Kidney (tissue), 14 donors: ENCODE results near the gene DLG2. TPM values are rescaled to one million over a fixed set of nuclear protein-coding genes. Genes with fewer than 3 reads are reported as not detected.
A peak's percentile ranks its signal among the peaks of the same experiment; 100 is the strongest.

Source experiments
- DNase-seq, 5 donors: peaks; one replicate each; pipeline ENCODE4 v3.0.0-alpha.2; 2013 to 2020
- FAIRE-seq: peaks from 2 replicates; lab custom pipeline; 2012; peaks lifted over from hg19 to GRCh38; lab: Jason Lieb, UNC
- H3K27ac ChIP-seq, 2 donors: one replicate each; pipeline ENCODE4 v1.7.0; 2013; ENCODE audit warnings: low read depth in 2 of 2, low read length in 2 of 2, inconsistent platforms in 1 of 2
- H3K27me3 ChIP-seq: one replicate; pipeline ENCODE4 v1.7.1; 2013; ENCODE audit warnings: low read length, inconsistent platforms; ENCODE audit not compliant: control insufficient read depth, insufficient read depth
- H3K36me3 ChIP-seq, 3 donors: one replicate each; pipeline versions ENCODE4 v1.7.0 to v1.7.1; 2013; ENCODE audit warnings: low read length in 3 of 3, control low read depth in 1 of 3, inconsistent platforms in 1 of 3; ENCODE audit not compliant: insufficient read depth in 3 of 3, control insufficient read depth in 2 of 3
- H3K4me1 ChIP-seq, 3 donors: one replicate each; pipeline versions ENCODE4 v1.7.0 to v1.7.1; 2013; ENCODE audit warnings: low read length in 3 of 3, inconsistent platforms in 1 of 3, low read depth in 1 of 3; ENCODE audit not compliant: control insufficient read depth in 2 of 3, insufficient read depth in 2 of 3
- H3K4me3 ChIP-seq, 3 donors: one replicate each; pipeline versions ENCODE4 v1.7.0 to v1.8.1; 2013; ENCODE audit warnings: low read length in 3 of 3, control low read depth in 1 of 3, inconsistent platforms in 1 of 3
- H3K9ac ChIP-seq, 3 donors: one replicate each; pipeline versions ENCODE4 v1.7.0 to v1.7.1; 2013; ENCODE audit warnings: low read length in 3 of 3, control low read depth in 1 of 3, inconsistent platforms in 1 of 3
- H3K9me3 ChIP-seq, 3 donors: one replicate each; pipeline versions ENCODE4 v1.7.0 to v1.7.1; 2013; ENCODE audit warnings: low read length in 3 of 3, control low read depth in 1 of 3, inconsistent platforms in 1 of 3; ENCODE audit not compliant: control insufficient read depth in 2 of 3, insufficient read depth in 1 of 3
- intact Hi-C: fragments of 100-400 bp; cut with DNase I; formaldehyde crosslinking; loops from one replicate; pipeline ENCODE4 v1.11.1; 2022
- polyA plus RNA-seq: library from polyadenylated mRNA; stranded (reverse); fragments of 350-450 nt; fragmentation: Illumina TruSeq; extraction: RNeasy Lipid Tissue Mini Kit (QIAGEN cat#74804); gene quantifications from one replicate; pipeline ENCODE4 v1.2.3, GENCODE V29; 2014; ENCODE audit warnings: low read depth, low replicate concordance; ENCODE audit not compliant: insufficient read depth
- total RNA-seq: library from RNA; stranded (reverse); fragmentation: NEBNext Ultra II Directional; extraction: Animal tissue kit (Norgen Biotek cat#: 25700); gene quantifications from one replicate; pipeline ENCODE4 v1.2.1, GENCODE V29; 2021
- TF ChIP-seq, protein P1 (sequence below): IDR thresholded peaks from 3 replicates; pipeline ENCODE4 v1.5.1; 2012; ENCODE audit warnings: mild to moderate bottlenecking, moderate library complexity, borderline replicate concordance; ENCODE audit not compliant: insufficient read depth; ENCODE audit errors: extremely low read depth
- donor health status: control.
- donor health status: control.
- donor health status: control.
- donor health status: control.
- donor health status: control.
- donor health status: DM: yes; HTN: yes; CAD: no.
- donor health status: Normal renal cell carcinoma (clear cell type).

Gene DLG2
- total and polyA plus RNA-seq, 2 donors from 2014 or later = 2.9 to 7.2 TPM

DNA sequence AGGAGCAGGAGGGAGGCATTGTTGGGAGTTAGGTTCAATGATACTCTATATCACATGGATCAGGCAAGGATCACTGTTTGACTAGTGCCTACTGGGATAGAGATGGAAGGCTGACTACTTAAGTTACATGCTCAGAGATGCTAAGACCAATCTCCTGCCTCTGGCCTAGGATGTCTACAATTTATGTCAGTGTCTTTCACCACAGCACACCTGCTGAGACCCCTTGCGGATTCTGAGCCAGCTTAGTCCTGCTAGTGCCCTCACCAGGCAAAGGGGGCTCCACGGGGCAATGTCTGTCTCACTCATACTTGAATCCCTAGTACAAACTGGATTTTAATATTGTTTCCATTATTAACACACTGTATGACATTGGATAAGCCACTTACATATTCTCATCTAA is 732.5 kb downstream of the DLG2 start:
- DNase-seq (no peak), FAIRE-seq (no peak)
- Histone ChIP-seq H3K27ac (no peak overlapping the region), H3K9me3 (no peaks in the 10 kb centered on the region), H3K36me3 (no peaks in the 10 kb centered on the region), H3K4me1 (no peaks in the 10 kb centered on the region), H3K4me3 (no peak overlapping the region), H3K27me3 (no peaks in the 10 kb centered on the region), H3K9ac (no peak overlapping the region)
- TF ChIP-seq, protein P1, sequence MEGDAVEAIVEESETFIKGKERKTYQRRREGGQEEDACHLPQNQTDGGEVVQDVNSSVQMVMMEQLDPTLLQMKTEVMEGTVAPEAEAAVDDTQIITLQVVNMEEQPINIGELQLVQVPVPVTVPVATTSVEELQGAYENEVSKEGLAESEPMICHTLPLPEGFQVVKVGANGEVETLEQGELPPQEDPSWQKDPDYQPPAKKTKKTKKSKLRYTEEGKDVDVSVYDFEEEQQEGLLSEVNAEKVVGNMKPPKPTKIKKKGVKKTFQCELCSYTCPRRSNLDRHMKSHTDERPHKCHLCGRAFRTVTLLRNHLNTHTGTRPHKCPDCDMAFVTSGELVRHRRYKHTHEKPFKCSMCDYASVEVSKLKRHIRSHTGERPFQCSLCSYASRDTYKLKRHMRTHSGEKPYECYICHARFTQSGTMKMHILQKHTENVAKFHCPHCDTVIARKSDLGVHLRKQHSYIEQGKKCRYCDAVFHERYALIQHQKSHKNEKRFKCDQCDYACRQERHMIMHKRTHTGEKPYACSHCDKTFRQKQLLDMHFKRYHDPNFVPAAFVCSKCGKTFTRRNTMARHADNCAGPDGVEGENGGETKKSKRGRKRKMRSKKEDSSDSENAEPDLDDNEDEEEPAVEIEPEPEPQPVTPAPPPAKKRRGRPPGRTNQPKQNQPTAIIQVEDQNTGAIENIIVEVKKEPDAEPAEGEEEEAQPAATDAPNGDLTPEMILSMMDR = no peak
- intact Hi-C loops = no loop called here

DNA sequence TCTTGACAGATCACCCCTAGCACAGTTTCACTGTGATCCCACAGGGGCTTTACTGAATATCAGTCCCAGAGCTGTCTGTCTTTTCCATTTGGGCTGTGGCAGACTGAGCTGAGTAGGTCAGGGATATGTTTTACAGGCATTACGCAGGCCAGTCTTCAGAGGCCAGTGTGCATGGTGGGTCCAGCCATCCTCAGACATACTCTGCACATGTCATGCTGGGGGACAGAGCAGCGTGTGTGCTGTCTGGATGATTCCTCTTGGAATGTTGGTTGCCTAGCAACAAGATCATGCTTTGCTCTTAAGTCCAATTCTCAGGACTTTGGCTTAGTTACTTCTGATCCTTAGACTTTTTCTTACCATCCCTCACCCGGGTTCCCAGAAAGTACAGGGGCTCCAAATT is 736.5 kb downstream of the DLG2 start:
- H3K9me3 ChIP-seq = no peaks in the 10 kb centered on the region
- no peak overlapping the region for H3K9ac ChIP-seq
- H3K4me3 ChIP-seq = no peak overlapping the region
- no peaks in the 10 kb centered on the region for H3K4me1 ChIP-seq
- TF ChIP-seq, protein P1 = no peak
- H3K36me3 ChIP-seq = no peaks in the 10 kb centered on the region
- DNase-seq (peak in 2 of 5 donors; percentile 25 to 37), FAIRE-seq (no peak)
- H3K27ac ChIP-seq = no peak overlapping the region
- H3K27me3 ChIP-seq = no peaks in the 10 kb centered on the region
- intact Hi-C loops = no loop called here

DNA sequence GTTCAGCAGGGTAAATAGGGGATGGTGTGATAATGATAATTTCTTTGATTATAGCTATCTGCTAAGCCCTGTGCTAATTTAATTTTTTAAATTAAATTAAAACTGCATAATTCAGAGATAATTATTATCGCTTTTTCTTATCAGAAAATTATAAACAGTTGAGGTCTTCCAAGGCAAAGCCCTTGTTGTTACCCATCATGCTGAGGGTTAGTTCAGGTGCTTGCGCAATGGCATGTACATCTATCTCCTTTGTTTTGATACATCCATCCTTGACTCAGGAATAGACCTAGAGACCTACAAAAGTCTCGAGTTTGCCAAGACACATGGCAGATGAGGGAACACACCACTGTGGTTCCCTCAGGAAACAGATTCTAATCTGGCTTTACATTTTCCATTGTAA is 737.6 kb downstream of the DLG2 start:
- DNase-seq (no peak), FAIRE-seq (no peak)
- intact Hi-C loops = no loop called here
- Histone ChIP-seq H3K27me3 (no peaks in the 10 kb centered on the region), H3K9me3 (no peaks in the 10 kb centered on the region), H3K27ac (no peak overlapping the region), H3K9ac (no peak overlapping the region), H3K4me1 (no peaks in the 10 kb centered on the region), H3K36me3 (no peaks in the 10 kb centered on the region), H3K4me3 (no peak overlapping the region)
- TF ChIP-seq, protein P1 = no peak

DNA sequence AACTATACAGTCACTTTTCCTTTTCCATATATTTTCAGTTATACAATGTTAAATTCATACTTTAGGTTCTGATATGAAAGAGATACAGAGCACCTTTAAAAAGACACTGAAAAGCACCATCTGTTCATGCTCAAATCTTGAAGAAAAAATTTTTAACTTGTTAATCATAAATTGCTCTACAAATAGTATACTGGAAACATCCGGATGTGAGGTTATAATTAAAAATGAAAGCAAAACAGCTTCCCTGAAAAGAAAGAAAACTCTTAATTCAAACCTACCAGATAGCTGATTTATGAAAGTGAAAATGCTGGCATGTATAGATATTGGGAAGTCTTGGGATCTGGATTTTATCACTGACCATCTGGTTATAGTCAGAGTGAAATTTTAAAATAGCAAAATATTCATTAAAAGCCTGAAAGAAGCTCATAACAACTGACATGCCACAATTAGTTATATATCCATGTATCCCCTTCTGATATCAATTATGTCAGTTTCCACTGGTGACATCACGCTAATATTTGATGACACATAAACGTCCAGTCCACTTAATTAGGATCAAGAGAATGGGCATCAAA is 740.0 kb downstream of the DLG2 start:
- intact Hi-C loops = no loop called here
- Histone ChIP-seq H3K36me3 (no peaks in the 10 kb centered on the region), H3K9ac (no peak overlapping the region), H3K4me1 (no peaks in the 10 kb centered on the region), H3K27me3 (no peaks in the 10 kb centered on the region), H3K27ac (no peak overlapping the region), H3K9me3 (no peaks in the 10 kb centered on the region), H3K4me3 (no peak overlapping the region)
- no peak for FAIRE-seq
- no peak for DNase-seq
- TF ChIP-seq, protein P1 = no peak
